ENCODE measurements around the gene CCDC146.
"Not testable (repeated sequence)": the region's sequence is repeated elsewhere in the genome, so short reads cannot be mapped to it uniquely, and the experiment has no call there.

Gene CCDC146

GRCh38 chr7:77244222-77244934 is 122.0 kb downstream of the CCDC146 start:
- DNase-seq (ENCODE audit: low read depth in 3 of 3), result no peak

- DNase-seq (ENCODE audit: low read depth in 3 of 3), result no peak
Measured at GRCh38 chr7:77245015-77245755, 122.8 kb downstream of the CCDC146 start.

GRCh38 chr7:77246026-77246640 is 123.7 kb downstream of the CCDC146 start:
- DNase-seq (ENCODE audit: low read depth in 3 of 3), result no peak

GRCh38 chr7:77247206-77247850 is 124.9 kb downstream of the CCDC146 start:
- DNase-seq (ENCODE audit: low read depth in 3 of 3), result peak; percentile 75 to 88 (median 83)

GRCh38 chr7:77248154-77248553 is 125.7 kb downstream of the CCDC146 start:
- no peak for DNase-seq (ENCODE audit: low read depth in 3 of 3)

GRCh38 chr7:77252506-77252905 is 130.1 kb downstream of the CCDC146 start:
- no peak for DNase-seq (ENCODE audit: low read depth in 3 of 3)

- DNase-seq (ENCODE audit: low read depth in 3 of 3), result no peak
Measured at GRCh38 chr7:77253151-77253550, 130.7 kb downstream of the CCDC146 start.

- no peak for DNase-seq (ENCODE audit: low read depth in 3 of 3)
Measured at GRCh38 chr7:77254429-77254828, 132.0 kb downstream of the CCDC146 start.

- no peak for DNase-seq (ENCODE audit: low read depth in 3 of 3)
Measured at GRCh38 chr7:77254915-77255314, 132.5 kb downstream of the CCDC146 start.

- DNase-seq (ENCODE audit: low read depth in 3 of 3), result no peak
Measured at GRCh38 chr7:77258014-77258413, 135.6 kb downstream of the CCDC146 start.

GRCh38 chr7:77258593-77258992 is 136.2 kb downstream of the CCDC146 start:
- DNase-seq (ENCODE audit: low read depth in 3 of 3), result no peak

- DNase-seq (ENCODE audit: low read depth in 3 of 3), result no peak
Measured at GRCh38 chr7:77262316-77262715, 139.9 kb downstream of the CCDC146 start.

- no peak for DNase-seq (ENCODE audit: low read depth in 3 of 3)
Measured at GRCh38 chr7:77265666-77266065, 143.3 kb downstream of the CCDC146 start.

- DNase-seq (ENCODE audit: low read depth in 3 of 3), result no peak
Measured at GRCh38 chr7:77266291-77266794, 143.9 kb downstream of the CCDC146 start.

GRCh38 chr7:77269360-77270093 is 147.1 kb downstream of the CCDC146 start:
- DNase-seq (ENCODE audit: low read depth in 3 of 3), result no peak

GRCh38 chr7:77270094-77270480 is 147.7 kb downstream of the CCDC146 start:
- DNase-seq (ENCODE audit: low read depth in 3 of 3), result no peak

- no peak for DNase-seq (ENCODE audit: low read depth in 3 of 3)
Measured at GRCh38 chr7:77271766-77272165, 149.4 kb downstream of the CCDC146 start.

- not testable (repeated sequence) for DNase-seq (ENCODE audit: low read depth in 3 of 3)
Measured at GRCh38 chr7:77275663-77276062, 153.2 kb downstream of the CCDC146 start.

GRCh38 chr7:77276120-77276519 is 153.7 kb downstream of the CCDC146 start:
- no peak for DNase-seq (ENCODE audit: low read depth in 3 of 3)

- DNase-seq (ENCODE audit: low read depth in 3 of 3), result no peak
Measured at GRCh38 chr7:77281780-77282478, 159.5 kb downstream of the CCDC146 start.

- no peak for DNase-seq (ENCODE audit: low read depth in 3 of 3)
Measured at GRCh38 chr7:77282897-77283296, 160.5 kb downstream of the CCDC146 start.
